B cell (primary cell): ENCODE data around the gene EHHADH. TPM values are rescaled to one million over a fixed set of nuclear protein-coding genes. Genes with fewer than 3 reads are reported as not detected.

ENCODE experiments used
- ATAC-seq: fragments of 200-7000 bp; cut with Tn5 transposase; one replicate; pipeline ENCODE4 v1.10.0; 2021; ENCODE audit warnings: low read depth, mild to moderate bottlenecking, moderate number of reproducible peaks, moderate library complexity
- CTCF ChIA-PET: fragments of 350-600 bp; sonication (Branson Sonifier 250); formaldehyde crosslinking; loops from one replicate; lab custom pipeline; 2021; ENCODE audit warnings: antibody characterized with exemption, inconsistent platforms; lab: Charles Lee
- POLR2A ChIA-PET: fragments of 350-600 bp; sonication (Branson Sonifier 250); formaldehyde crosslinking; loops from one replicate; lab custom pipeline; 2021; ENCODE audit warnings: antibody characterized with exemption; lab: Charles Lee
- DNase-seq: peaks from one replicate; pipeline ENCODE4 v3.0.0; 2013
- H2AFZ ChIP-seq: 2 replicates; pipeline ENCODE4 v1.6.1; 2012; ENCODE audit warnings: mild to moderate bottlenecking, low read depth, low read length; ENCODE audit not compliant: insufficient read depth, poor library complexity, severe bottlenecking
- H3K27ac ChIP-seq, 2 donors: 1 replicate in 1 of 2; 2 replicates in 1 of 2; pipeline ENCODE4 v1.5.1; 2012 to 2013; ENCODE audit warnings: low read length in 2 of 2, mild to moderate bottlenecking in 2 of 2, moderate library complexity in 1 of 2
- H3K27me3 ChIP-seq, 4 experiments: fragments of 200-600 bp in 1 of 4; sonication (generic) in 1 of 4; replicated peaks in 1 of 4; 1 replicate in 2 of 4; 2 replicates in 2 of 4; pipeline versions ENCODE4 v1.6.1 to v1.7.0; 2013 to 2016; ENCODE audit warnings: low read length in 3 of 4, mild to moderate bottlenecking in 2 of 4, mixed read lengths in 1 of 4, moderate library complexity in 1 of 4; ENCODE audit not compliant: insufficient read depth in 4 of 4, control insufficient read depth in 3 of 4; ENCODE audit errors: control extremely low read depth in 1 of 4
- H3K36me3 ChIP-seq, 2 experiments: replicated peaks in 1 of 2; 1 replicate in 1 of 2; 2 replicates in 1 of 2; pipeline versions ENCODE4 v1.6.1 to v1.7.1; 2013; ENCODE audit warnings: low read length in 1 of 2; ENCODE audit not compliant: insufficient read depth in 2 of 2, control insufficient read depth in 1 of 2; ENCODE audit errors: control extremely low read depth in 1 of 2, extremely low read depth in 1 of 2
- H3K4me1 ChIP-seq, 2 donors: fragments of 200-600 bp in 1 of 2; sonication (generic) in 1 of 2; 1 replicate in 1 of 2; 2 replicates in 1 of 2; pipeline versions ENCODE4 v1.5.1 to v1.6.1; 2013 to 2017; ENCODE audit warnings: low read length in 2 of 2; ENCODE audit not compliant: control insufficient read depth in 2 of 2, insufficient read depth in 2 of 2
- H3K4me2 ChIP-seq: replicated peaks from 2 replicates; pipeline ENCODE3; 2012; ENCODE audit warnings: mild to moderate bottlenecking, low read depth, low read length; ENCODE audit not compliant: poor library complexity, severe bottlenecking
- H3K4me3 ChIP-seq, 5 experiments: fragments of 200-600 bp in 1 of 5; sonication (generic) in 1 of 5; 1 replicate in 3 of 5; 2 replicates in 2 of 5; pipeline versions ENCODE4 v1.5.1 to v1.7.0; 2011 to 2016; ENCODE audit warnings: low read length in 4 of 5, mild to moderate bottlenecking in 4 of 5, low read depth in 2 of 5, control low read depth in 1 of 5, moderate library complexity in 1 of 5; ENCODE audit not compliant: insufficient read depth in 1 of 5; ENCODE audit errors: control extremely low read depth in 1 of 5, extremely low read depth in 1 of 5
- H3K79me2 ChIP-seq: fragments of 200-600 bp; sonication (generic); one replicate; pipeline ENCODE4 v1.6.0; 2016; ENCODE audit warnings: low read length; ENCODE audit not compliant: control insufficient read depth, insufficient read depth
- H3K9ac ChIP-seq: fragments of 200-600 bp; sonication (generic); 2 replicates; pipeline ENCODE4 v1.6.1; 2017; ENCODE audit warnings: mild to moderate bottlenecking, low read length, moderate library complexity
- H3K9me3 ChIP-seq, 3 donors: one replicate each; pipeline versions ENCODE4 v1.6.1 to v1.7.1; 2013; ENCODE audit warnings: low read length in 2 of 3; ENCODE audit not compliant: control insufficient read depth in 2 of 3, insufficient read depth in 1 of 3; ENCODE audit errors: control extremely low read depth in 1 of 3
- H4K20me1 ChIP-seq: 2 replicates; pipeline ENCODE4 v1.6.0; 2012; ENCODE audit warnings: mild to moderate bottlenecking, low read length; ENCODE audit not compliant: insufficient read depth, control insufficient read depth, poor library complexity, severe bottlenecking
- H3K27ac Mint-ChIP-seq: one replicate; pipeline ENCODE4 v1.8.0; 2021; ENCODE audit warnings: mixed read lengths
- H3K27me3 Mint-ChIP-seq: one replicate; pipeline ENCODE4 v1.8.0; 2021; ENCODE audit warnings: mixed read lengths
- H3K4me1 Mint-ChIP-seq: one replicate; pipeline ENCODE4 v1.8.0; 2021; ENCODE audit warnings: mixed read lengths
- H3K4me3 Mint-ChIP-seq: one replicate; pipeline ENCODE4 v1.8.0; 2021; ENCODE audit warnings: mixed read lengths
- H3K9me3 Mint-ChIP-seq: one replicate; pipeline ENCODE4 v1.8.0; 2022; ENCODE audit warnings: mixed read lengths; ENCODE audit not compliant: insufficient read depth
- EZH2 ChIP-seq: IDR thresholded peaks from 2 replicates; pipeline ENCODE4 v1.6.1; 2012; ENCODE audit warnings: borderline replicate concordance, low read depth, mild to moderate bottlenecking, moderate library complexity, low read length; ENCODE audit not compliant: insufficient read depth, poor library complexity, severe bottlenecking
- WGBS: methylation state at CpG from one replicate; pipeline ENCODE4 v1.1.5; 2013; ENCODE audit warnings: missing lambda C conversion rate; ENCODE audit not compliant: insufficient coverage; 5-methylcytosine and 5-hydroxymethylcytosine counted together
- intact Hi-C: fragments of 100-400 bp; cut with micrococcal nuclease; formaldehyde crosslinking; loops from one replicate; pipeline ENCODE4 v1.10.0; 2022
- polyA plus RNA-seq: library from polyadenylated mRNA; depleted of rRNA; stranded (reverse); fragments of >200 nt; gene quantifications from 2 replicates; pipeline ENCODE4 v1.2.3, GENCODE V29; 2012
- total RNA-seq, 2 donors: library from RNA; stranded (reverse); fragments of 120-200 nt in 1 of 2; gene quantifications; 1 replicate in 1 of 2; 2 replicates in 1 of 2; pipeline versions ENCODE4 v1.2.3 to v1.2.4, GENCODE V29; 2013 to 2022
- TF ChIP-seq, protein P1 (sequence below): fragments of 200-600 bp; IDR thresholded peaks from one replicate; pipeline ENCODE4 v1.8.0; 2022; ENCODE audit warnings: antibody characterized with exemption, mild to moderate bottlenecking

EHHADH gene
- total and polyA plus RNA-seq, 2 donors (not counting 1 experiment from before 2014, with no cell fraction given): 0.30 to 1.4 TPM

DNA sequence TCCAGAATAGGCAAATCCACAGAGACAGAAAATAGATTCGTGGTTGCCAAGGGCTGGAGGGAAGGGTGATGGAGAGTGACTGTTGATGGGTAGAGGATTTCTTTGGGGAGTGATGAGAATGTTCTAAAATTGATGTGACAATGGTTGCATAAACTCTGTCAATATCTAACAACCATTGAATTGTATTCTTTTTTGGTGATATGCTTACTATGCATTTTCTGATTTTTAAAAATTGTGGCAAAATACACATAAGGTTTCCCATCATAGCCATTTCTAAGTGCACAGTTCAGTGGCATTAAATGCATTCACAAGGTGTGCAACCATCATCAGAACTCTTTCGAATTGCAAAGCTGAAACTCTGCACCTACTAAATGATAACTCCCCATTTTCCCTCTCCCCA lies 56.8 kb downstream of the EHHADH start:
- Mint-ChIP-seq H3K9me3 (peaks cover 4% of the 10 kb centered on the region), H3K4me3 (no peak overlapping the region), H3K27me3 (peaks cover 3% of the 10 kb centered on the region), H3K27ac (no peak overlapping the region), H3K4me1 (no peaks in the 10 kb centered on the region)
- intact Hi-C loops: no loop called here
- WGBS: 86% methylated on average over 1 of the region's 2 CpGs
- Histone ChIP-seq H3K4me2 (no peak overlapping the region), H3K9me3 (no peaks in the 10 kb centered on the region), H3K4me3 (no peak overlapping the region), H3K4me1 (no peaks in the 10 kb centered on the region), H3K27me3 (no peaks in the 10 kb centered on the region), H3K79me2 (no peaks in the 10 kb centered on the region), H3K9ac (no peak overlapping the region), H3K27ac (no peak overlapping the region), H3K36me3 (no peaks in the 10 kb centered on the region), H4K20me1 (no peaks in the 10 kb centered on the region), H2AFZ (no peak overlapping the region)
- TF ChIP-seq EZH2: no peak
- TF ChIP-seq, protein P1, sequence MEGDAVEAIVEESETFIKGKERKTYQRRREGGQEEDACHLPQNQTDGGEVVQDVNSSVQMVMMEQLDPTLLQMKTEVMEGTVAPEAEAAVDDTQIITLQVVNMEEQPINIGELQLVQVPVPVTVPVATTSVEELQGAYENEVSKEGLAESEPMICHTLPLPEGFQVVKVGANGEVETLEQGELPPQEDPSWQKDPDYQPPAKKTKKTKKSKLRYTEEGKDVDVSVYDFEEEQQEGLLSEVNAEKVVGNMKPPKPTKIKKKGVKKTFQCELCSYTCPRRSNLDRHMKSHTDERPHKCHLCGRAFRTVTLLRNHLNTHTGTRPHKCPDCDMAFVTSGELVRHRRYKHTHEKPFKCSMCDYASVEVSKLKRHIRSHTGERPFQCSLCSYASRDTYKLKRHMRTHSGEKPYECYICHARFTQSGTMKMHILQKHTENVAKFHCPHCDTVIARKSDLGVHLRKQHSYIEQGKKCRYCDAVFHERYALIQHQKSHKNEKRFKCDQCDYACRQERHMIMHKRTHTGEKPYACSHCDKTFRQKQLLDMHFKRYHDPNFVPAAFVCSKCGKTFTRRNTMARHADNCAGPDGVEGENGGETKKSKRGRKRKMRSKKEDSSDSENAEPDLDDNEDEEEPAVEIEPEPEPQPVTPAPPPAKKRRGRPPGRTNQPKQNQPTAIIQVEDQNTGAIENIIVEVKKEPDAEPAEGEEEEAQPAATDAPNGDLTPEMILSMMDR: no peak
- no peak for DNase-seq
- ATAC-seq: no peak
- ChIA-PET CTCF (no interaction called here), POLR2A (no interaction called here)

DNA sequence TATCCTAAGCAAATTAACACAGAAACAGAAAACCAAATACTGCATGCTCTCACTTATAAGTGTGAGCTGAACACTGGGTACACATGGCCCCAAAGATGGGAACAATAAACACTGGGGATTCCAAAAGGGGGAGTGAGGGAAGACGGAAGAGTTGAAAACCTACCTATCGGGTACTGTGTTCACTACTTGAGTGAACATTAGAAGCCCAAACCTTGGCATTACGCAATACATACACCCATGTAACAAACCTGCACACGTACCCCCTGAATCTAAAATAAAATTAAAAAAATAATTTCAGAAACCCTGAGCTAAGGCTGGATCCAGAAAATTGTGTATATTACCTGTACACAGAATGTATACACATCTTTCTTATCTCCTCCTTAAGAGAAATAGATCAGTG lies 58.2 kb downstream of the EHHADH start:
- Histone ChIP-seq H2AFZ (no peak overlapping the region), H3K36me3 (no peaks in the 10 kb centered on the region), H3K27me3 (no peaks in the 10 kb centered on the region), H3K27ac (no peak overlapping the region), H3K4me1 (no peaks in the 10 kb centered on the region), H3K4me3 (no peak overlapping the region), H3K79me2 (no peaks in the 10 kb centered on the region), H3K4me2 (no peak overlapping the region), H3K9me3 (no peaks in the 10 kb centered on the region), H4K20me1 (no peaks in the 10 kb centered on the region), H3K9ac (no peak overlapping the region)
- DNase-seq: no peak
- TF ChIP-seq, protein P1: no peak
- TF ChIP-seq EZH2: no peak
- Mint-ChIP-seq H3K27me3 (peaks cover 3% of the 10 kb centered on the region), H3K4me3 (no peak overlapping the region), H3K27ac (no peak overlapping the region), H3K4me1 (no peaks in the 10 kb centered on the region), H3K9me3 (peaks cover 4% of the 10 kb centered on the region)
- ChIA-PET POLR2A (no interaction called here), CTCF (no interaction called here)
- intact Hi-C loops: no loop called here
- no CpG with 5 or more reads among the region's 4 CpGs for WGBS
- ATAC-seq: no peak
